Osteocyte (in vitro differentiated cells): Measurements from ENCODE around the gene F12. TPM values are rescaled to one million over a fixed set of nuclear protein-coding genes. Genes with fewer than 3 reads are reported as not detected.

Source experiments
- DNase-seq: peaks from one replicate; pipeline ENCODE4 v3.0.0; 2021; ENCODE audit warnings: mixed read lengths; ENCODE audit not compliant: unreplicated experiment; ENCODE audit errors: extremely low spot score
- H3K27ac Mint-ChIP-seq: one replicate; pipeline ENCODE4 v1.8.0; 2021; ENCODE audit warnings: mild to moderate bottlenecking, mixed read lengths; ENCODE audit not compliant: unreplicated experiment
- H3K27me3 Mint-ChIP-seq: one replicate; pipeline ENCODE4 v1.8.0; 2021; ENCODE audit warnings: mixed read lengths; ENCODE audit not compliant: unreplicated experiment
- H3K36me3 Mint-ChIP-seq: one replicate; pipeline ENCODE4 v1.8.0; 2021; ENCODE audit warnings: mixed read lengths; ENCODE audit not compliant: unreplicated experiment
- H3K4me1 Mint-ChIP-seq: one replicate; pipeline ENCODE4 v1.8.0; 2021; ENCODE audit warnings: mixed read lengths; ENCODE audit not compliant: unreplicated experiment
- H3K4me3 Mint-ChIP-seq: one replicate; pipeline ENCODE4 v1.8.0; 2021; ENCODE audit warnings: mild to moderate bottlenecking, moderate library complexity, mixed read lengths; ENCODE audit not compliant: unreplicated experiment
- H3K9me3 Mint-ChIP-seq: one replicate; pipeline ENCODE4 v1.8.0; 2021; ENCODE audit warnings: mixed read lengths; ENCODE audit not compliant: unreplicated experiment
- total RNA-seq: library from RNA; stranded (reverse); gene quantifications from 2 replicates; pipeline ENCODE4 v1.2.1, GENCODE V29; 2021
- TF ChIP-seq, protein P1 (sequence below): fragments of 200-600 bp; sonication (generic); IDR thresholded peaks from 2 replicates; pipeline ENCODE4 v1.5.0; 2021; ENCODE audit warnings: antibody characterized with exemption, mild to moderate bottlenecking, moderate library complexity

Gene F12
- total RNA-seq, 1 donor from 2014 or later: 1.5 TPM

DNA sequence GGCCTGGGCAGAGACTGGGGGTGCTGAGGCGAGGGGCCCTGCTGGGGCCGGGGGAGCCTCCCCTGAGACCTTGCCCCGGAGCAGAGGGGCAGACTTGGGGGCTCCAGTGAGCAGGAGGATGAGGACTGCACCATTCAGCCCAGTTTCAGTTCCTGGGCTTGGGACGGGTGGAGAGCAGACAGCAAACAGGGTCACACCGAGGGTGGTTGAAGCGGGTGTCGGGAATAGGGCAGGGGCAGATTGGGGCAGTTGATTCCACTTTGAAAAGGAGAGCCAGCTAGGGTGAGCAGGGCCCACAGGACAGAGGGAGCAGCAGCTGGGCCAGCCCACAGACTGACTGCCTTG is 21.6 kb upstream of the F12 start:
- H3K27ac Mint-ChIP-seq: no peak overlapping the region
- H3K36me3 Mint-ChIP-seq: peaks cover 15% of the 10 kb centered on the region
- peaks cover 17% of the 10 kb centered on the region for H3K4me1 Mint-ChIP-seq
- H3K4me3 Mint-ChIP-seq: no peak overlapping the region
- H3K27me3 Mint-ChIP-seq: no peaks in the 10 kb centered on the region
- no peaks in the 10 kb centered on the region for H3K9me3 Mint-ChIP-seq
- TF ChIP-seq, protein P1, sequence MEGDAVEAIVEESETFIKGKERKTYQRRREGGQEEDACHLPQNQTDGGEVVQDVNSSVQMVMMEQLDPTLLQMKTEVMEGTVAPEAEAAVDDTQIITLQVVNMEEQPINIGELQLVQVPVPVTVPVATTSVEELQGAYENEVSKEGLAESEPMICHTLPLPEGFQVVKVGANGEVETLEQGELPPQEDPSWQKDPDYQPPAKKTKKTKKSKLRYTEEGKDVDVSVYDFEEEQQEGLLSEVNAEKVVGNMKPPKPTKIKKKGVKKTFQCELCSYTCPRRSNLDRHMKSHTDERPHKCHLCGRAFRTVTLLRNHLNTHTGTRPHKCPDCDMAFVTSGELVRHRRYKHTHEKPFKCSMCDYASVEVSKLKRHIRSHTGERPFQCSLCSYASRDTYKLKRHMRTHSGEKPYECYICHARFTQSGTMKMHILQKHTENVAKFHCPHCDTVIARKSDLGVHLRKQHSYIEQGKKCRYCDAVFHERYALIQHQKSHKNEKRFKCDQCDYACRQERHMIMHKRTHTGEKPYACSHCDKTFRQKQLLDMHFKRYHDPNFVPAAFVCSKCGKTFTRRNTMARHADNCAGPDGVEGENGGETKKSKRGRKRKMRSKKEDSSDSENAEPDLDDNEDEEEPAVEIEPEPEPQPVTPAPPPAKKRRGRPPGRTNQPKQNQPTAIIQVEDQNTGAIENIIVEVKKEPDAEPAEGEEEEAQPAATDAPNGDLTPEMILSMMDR: no peak
- DNase-seq: no peak

DNA sequence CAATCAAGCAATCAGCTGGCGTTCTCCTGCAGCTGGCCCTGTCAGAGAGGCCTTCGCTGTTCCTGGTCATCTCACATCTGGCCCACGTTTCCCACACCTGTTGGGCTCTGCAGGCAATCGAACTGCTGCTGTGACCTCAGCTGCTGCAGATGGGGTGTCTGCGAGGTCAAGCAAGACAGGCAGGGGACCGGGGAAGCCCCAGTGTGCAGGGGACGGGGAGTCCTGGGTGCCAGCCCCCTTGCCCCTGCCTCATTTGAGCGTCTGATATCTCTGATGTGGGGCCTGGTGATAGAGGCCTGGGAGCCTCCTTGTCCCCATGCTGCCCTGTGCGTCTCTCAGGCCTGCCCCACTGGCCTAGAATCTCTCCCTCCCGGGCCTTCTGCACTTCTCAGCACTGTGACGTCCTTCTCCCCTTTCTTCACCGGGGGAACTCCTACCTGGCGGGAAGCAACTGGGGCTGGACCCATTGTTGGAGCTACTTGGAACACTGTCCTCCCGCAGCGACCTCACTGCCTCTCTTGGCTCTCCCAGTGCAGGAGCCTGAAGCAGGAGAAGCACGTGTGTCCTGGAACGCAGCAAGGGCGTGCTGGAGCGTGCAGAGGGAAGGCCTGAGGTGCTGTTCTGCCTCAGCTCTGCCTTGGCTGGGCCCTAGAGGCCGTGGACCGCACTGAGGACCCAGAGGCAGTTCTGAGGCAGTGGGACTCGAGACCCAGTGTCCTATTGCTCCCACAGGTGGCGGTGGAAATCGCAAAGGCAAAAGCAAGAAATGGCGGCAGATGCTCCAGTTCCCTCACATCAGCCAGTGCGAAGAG is 21.0 kb upstream of the F12 start:
- TF ChIP-seq, protein P1: no peak
- Mint-ChIP-seq H3K4me3 (no peak overlapping the region), H3K4me1 (peaks cover 22% of the 10 kb centered on the region), H3K27me3 (no peaks in the 10 kb centered on the region), H3K9me3 (no peaks in the 10 kb centered on the region), H3K36me3 (peaks cover 15% of the 10 kb centered on the region), H3K27ac (no peak overlapping the region)
- no peak for DNase-seq

DNA sequence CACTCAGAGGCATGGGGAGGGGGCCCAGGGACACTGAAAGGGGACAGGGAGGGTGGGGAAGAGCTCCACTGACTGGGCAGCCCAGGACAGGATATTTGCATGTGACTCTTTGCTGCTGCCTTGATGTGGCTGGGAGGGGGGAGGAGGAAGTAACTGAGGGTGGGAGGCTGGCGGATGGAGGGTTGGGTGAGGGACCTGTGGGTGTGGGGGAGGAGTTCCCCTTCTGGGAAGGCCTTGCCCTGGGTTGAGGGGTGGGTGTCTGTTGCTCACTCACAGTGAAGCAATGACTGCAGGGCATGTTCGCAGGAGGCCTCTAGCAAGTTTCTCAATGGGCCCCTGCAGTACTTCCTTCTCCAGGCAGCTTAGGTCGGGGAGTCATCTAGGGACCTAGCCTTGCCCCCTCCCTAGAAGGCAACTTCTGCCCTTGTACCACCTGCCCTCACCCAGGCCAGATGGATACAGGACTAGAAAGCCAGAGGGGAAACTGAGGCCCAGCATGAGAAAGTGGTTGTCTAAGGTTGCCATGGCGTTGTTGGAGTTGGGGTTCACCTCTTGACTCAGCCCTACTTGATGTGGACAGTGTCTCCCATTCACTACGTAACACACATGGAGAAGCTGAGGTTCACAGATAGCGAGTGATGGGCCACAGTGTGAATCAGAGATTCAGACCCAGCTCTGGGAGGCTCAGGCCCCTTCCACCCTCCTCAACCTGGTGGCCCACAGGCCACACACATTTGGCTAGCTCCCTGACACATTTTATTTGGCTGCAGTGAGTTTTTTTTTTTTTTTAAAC is 20.1 kb upstream of the F12 start:
- Mint-ChIP-seq H3K4me3 (no peak overlapping the region), H3K27ac (peak overlapping the region; percentile 23)

DNA sequence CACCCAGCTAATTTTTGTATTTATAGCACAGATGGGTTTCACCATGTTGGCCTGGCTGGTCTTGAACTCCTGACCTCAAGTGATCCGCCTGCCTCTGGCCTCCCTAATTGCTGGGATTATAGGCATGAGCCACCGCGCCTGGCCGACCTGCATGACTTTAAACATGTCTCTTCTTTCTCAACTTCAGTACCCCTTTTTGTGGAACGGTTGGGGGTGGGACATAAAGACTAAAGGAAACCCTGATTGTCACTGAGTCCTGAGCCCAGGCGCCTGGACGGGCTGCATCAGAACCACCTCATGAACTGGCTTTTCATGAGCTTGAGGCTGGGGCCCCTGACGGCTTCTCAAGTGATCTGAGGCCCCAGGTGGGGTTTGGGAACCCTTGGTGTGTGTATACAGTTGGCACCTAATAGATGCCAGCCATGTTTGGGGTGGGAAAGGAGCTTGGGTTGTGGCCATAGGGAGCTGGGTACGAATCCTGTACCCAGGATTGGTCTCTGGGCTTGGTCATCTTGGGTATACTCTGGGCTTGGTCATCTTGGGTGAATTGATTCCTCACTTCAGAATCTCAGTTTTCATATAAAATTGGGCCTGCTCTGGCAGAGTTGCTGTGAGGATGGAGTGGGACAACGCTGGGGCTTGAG is 19.3 kb upstream of the F12 start:
- H3K4me3 Mint-ChIP-seq: peak overlapping the region; percentile 10
- peaks cover 22% of the 10 kb centered on the region for H3K4me1 Mint-ChIP-seq
- H3K36me3 Mint-ChIP-seq: peaks cover 10% of the 10 kb centered on the region
- TF ChIP-seq, protein P1: no peak
- H3K27ac Mint-ChIP-seq: peak overlapping the region; percentile 23
- no peak for DNase-seq
- no peaks in the 10 kb centered on the region for H3K9me3 Mint-ChIP-seq
- no peaks in the 10 kb centered on the region for H3K27me3 Mint-ChIP-seq

More for the DNA sequence above, 20.1 kb upstream of the F12 start:
- peaks cover 12% of the 10 kb centered on the region for H3K36me3 Mint-ChIP-seq
- H3K27me3 Mint-ChIP-seq: no peaks in the 10 kb centered on the region
- no peak for DNase-seq
- no peaks in the 10 kb centered on the region for H3K9me3 Mint-ChIP-seq
- peaks cover 22% of the 10 kb centered on the region for H3K4me1 Mint-ChIP-seq
- TF ChIP-seq, protein P1: no peak
